AG04449 (cell line): Measurements from ENCODE around the gene MYBPC2.

Source experiments
- CTCF ChIA-PET: fragments of 350-600 bp; formaldehyde crosslinking; extraction: SDS; loops from one replicate; lab custom pipeline; 2021; ENCODE audit warnings: antibody characterized with exemption; lab: Yijun Ruan, JAX
- POLR2A ChIA-PET: fragments of 400-600, 350-600 bp; formaldehyde crosslinking; extraction: SDS; loops from one replicate; lab custom pipeline; 2020; ENCODE audit warnings: antibody characterized with exemption, inconsistent platforms; lab: Yijun Ruan, JAX
- DNase-seq: peaks from one replicate; pipeline ENCODE4 v3.0.0-alpha.2; 2010; ENCODE audit warnings: low read depth, low spot score
- H3K4me3 ChIP-seq: 2 replicates; pipeline ENCODE4 v1.5.1; 2011; ENCODE audit warnings: low read depth, mild to moderate bottlenecking, control low read depth, low read length
- TF ChIP-seq, protein P1 (sequence below): IDR thresholded peaks from one replicate; pipeline ENCODE4 v1.5.1; 2011; ENCODE audit warnings: mild to moderate bottlenecking, moderate library complexity, low read length, control low read depth, inconsistent platforms; ENCODE audit not compliant: insufficient read depth; ENCODE audit errors: missing control alignments

The MYBPC2 gene

DNA sequence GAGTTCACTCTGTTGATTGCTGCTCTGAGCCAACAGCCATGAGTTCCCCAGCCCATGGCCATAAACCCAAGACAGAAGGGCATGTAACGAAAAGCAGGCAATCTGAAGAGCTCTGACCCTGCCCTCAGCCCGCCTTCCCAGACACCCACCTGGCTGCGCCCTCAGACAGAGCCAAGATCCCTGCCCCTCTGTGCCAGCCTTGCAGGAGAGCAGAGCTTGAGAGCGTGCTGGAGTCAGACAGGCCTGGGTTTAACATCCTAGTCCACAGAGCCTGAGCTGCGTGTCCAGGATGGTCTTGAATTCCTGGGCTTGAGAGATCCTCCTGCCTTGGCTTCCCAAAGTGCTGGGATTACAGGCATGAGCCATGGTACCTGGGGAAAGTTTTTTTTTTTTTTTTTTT is 24.6 kb downstream of the MYBPC2 start:
- no peak overlapping the region for H3K4me3 ChIP-seq
- DNase-seq: no peak
- ChIA-PET POLR2A (no interaction called here), CTCF (interaction anchor here (1.1 to 2.3 kb wide), 3 partner anchors 8 to 89 kb away, joined by 3 to 7 read pairs (median 4); no protein-coding TSS in a partner anchor)
- TF ChIP-seq, protein P1, sequence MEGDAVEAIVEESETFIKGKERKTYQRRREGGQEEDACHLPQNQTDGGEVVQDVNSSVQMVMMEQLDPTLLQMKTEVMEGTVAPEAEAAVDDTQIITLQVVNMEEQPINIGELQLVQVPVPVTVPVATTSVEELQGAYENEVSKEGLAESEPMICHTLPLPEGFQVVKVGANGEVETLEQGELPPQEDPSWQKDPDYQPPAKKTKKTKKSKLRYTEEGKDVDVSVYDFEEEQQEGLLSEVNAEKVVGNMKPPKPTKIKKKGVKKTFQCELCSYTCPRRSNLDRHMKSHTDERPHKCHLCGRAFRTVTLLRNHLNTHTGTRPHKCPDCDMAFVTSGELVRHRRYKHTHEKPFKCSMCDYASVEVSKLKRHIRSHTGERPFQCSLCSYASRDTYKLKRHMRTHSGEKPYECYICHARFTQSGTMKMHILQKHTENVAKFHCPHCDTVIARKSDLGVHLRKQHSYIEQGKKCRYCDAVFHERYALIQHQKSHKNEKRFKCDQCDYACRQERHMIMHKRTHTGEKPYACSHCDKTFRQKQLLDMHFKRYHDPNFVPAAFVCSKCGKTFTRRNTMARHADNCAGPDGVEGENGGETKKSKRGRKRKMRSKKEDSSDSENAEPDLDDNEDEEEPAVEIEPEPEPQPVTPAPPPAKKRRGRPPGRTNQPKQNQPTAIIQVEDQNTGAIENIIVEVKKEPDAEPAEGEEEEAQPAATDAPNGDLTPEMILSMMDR: no peak

DNA sequence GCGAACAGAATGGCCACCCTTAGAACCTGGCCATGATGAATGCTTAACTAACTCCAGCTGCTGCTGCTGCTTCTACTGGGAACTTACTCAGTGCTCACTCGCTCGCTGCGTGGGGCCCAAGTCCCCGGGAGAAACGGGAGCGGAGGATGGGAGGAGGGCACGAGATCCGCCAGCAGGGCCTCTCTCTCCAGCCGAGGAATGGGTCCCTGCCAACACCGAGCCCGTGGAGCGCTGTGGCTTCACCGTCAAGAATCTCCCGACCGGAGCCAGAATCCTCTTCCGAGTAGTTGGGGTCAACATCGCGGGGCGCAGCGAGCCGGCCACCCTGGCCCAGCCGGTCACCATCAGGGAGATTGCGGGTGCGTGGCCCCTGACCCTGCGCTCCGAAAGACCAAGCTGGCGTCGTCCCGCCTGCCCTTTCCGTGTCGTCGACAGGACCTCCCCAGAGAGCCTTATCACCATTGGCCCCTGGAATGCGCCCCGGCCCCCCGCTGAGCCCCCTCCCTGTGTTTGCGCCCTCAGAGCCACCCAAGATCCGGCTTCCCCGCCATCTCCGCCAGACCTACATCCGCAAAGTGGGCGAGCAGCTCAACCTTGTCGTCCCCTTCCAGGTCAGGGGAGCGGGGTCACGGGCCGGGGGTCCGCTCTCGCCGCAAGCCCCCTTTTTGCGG is 25.8 kb downstream of the MYBPC2 start:
- no peak for DNase-seq
- ChIA-PET CTCF (interaction anchor here (0.9 to 2.3 kb wide), 5 partner anchors 13 to 101 kb away, joined by 3 to 7 read pairs (median 3); no protein-coding TSS in a partner anchor), POLR2A (no interaction called here)
- TF ChIP-seq, protein P1: no peak
- no peak overlapping the region for H3K4me3 ChIP-seq

DNA sequence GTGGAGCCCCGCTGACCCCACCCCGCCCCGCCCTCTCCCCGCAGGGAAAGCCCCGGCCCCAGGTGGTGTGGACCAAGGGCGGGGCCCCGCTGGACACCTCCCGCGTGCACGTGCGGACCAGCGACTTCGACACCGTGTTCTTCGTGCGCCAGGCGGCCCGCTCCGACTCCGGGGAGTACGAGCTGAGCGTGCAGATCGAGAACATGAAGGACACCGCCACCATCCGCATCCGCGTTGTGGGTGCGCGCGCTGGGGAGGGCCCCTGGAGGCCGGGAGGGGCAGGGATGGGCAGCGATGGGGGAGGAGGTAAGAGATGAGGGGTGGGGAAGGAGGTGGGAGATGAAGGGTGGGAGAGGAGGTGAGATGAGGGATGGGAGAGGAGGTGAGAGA is 26.4 kb downstream of the MYBPC2 start:
- CTCF ChIA-PET: interaction anchor here (0.9 to 1.5 kb wide), 2 partner anchors 13 to 102 kb away, joined by 3 read pairs; no protein-coding TSS in a partner anchor
- DNase-seq: no peak
- no peak overlapping the region for H3K4me3 ChIP-seq
- TF ChIP-seq, protein P1: no peak
- POLR2A ChIA-PET: no interaction called here

DNA sequence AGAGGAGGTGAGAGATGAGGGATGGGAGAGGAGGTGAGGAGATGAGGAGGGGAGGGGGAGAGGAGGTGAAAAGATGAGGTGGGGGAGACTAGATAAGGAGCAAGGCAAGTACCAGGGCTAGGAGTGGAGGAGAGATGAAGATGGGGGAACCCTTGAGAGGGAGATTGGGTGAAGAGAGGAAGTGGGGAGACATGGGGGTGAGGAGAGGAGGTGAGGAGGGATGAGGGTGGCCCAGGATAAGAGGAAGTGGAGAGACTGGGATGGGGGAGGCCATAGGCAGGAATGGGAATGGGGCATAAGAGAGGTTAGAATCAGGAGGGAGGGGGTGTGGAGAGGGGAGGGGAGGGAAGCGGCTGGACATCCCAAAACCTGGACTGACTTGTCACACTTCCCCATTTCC is 26.9 kb downstream of the MYBPC2 start:
- no peak overlapping the region for H3K4me3 ChIP-seq
- ChIA-PET CTCF (interaction anchor here (0.6 to 7.4 kb wide), 9 partner anchors 14 to 108 kb away, joined by 3 to 132 read pairs (median 4); partner anchors contain the start of gene NAPSA), POLR2A (no interaction called here)
- TF ChIP-seq, protein P1: no peak
- no peak for DNase-seq

DNA sequence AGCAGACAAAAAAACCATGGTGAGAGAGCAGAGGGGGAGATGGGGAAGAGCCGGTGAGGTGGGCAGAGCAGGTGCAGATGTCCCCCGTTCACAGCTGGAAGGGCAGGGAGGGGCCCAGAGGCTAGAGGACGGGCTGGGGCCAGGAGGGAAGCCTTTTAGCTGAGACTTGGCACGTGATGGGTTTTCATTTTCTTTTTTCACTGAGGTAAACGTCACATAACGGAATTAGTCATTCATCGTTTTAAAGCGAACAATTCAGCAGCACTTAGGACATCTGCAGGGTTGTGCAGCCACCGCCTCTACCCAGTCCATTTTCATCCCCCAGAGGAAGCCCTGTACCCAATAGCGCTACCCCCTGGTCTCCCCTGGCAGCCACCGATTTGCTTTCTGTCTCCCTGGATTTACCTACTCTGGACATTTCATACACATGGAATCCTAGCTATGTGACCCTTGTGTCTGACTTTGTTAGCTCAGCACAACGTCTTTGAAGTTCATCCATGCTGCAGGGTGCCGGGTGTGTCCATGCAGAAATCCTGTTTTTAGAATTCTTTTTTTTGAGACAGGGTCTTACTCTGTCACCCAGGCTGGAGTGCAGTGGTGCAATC is 27.6 kb downstream of the MYBPC2 start:
- CTCF ChIA-PET: interaction anchor here (0.6 to 7.4 kb wide), 17 partner anchors 8 to 109 kb away, joined by 3 to 132 read pairs (median 5); partner anchors contain the start of genes EMC10, GARIN5A and NAPSA
- TF ChIP-seq, protein P1: no peak
- no peak for DNase-seq
- H3K4me3 ChIP-seq: no peak overlapping the region
- POLR2A ChIA-PET: interaction anchor here (1.6 kb wide), 1 partner anchor 76 kb away, joined by 7 read pairs; the partner anchor contains the start of gene POLD1
